ENCODE measurements around the gene CDCP1. TPM values are rescaled to one million over a fixed set of nuclear protein-coding genes. Genes with fewer than 3 reads are reported as not detected.

CDCP1 gene
- total and polyA plus RNA-seq, 4 donors = 0.44 to 0.99 (median 0.46) TPM

- WGBS (ENCODE audit: insufficient coverage) = 100% methylated on average over 3 of the region's 4 CpGs
- no peak for DNase-seq (ENCODE audit: low read depth in 4 of 6, low spot score in 6 of 6)
Measured at GRCh38 chr3:45128950-45129349, 17.2 kb downstream of the CDCP1 start.

GRCh38 chr3:45127130-45127822 lies 18.9 kb downstream of the CDCP1 start:
- Histone ChIP-seq H3K4me3 (ENCODE audit: low read depth, low read length) (no peak overlapping the region), H3K9me3 (ENCODE audit: control insufficient read depth, insufficient read depth, low read length) (no peaks in the 10 kb centered on the region), H3K27ac (ENCODE audit: low read depth, low read length) (no peak overlapping the region), H3K4me1 (ENCODE audit: control insufficient read depth, insufficient read depth, low read length) (no peaks in the 10 kb centered on the region), H3K27me3 (ENCODE audit: control insufficient read depth, insufficient read depth, low read length) (no peaks in the 10 kb centered on the region), H3K36me3 (ENCODE audit: control insufficient read depth, insufficient read depth, low read length) (no peaks in the 10 kb centered on the region)
- WGBS (ENCODE audit: insufficient coverage) = 67% methylated on average over 3 of the region's 3 CpGs
- no peak for DNase-seq (ENCODE audit: low read depth in 4 of 6, low spot score in 6 of 6)

More at GRCh38 chr3:45128950-45129349, 17.2 kb downstream of the CDCP1 start:
- H3K9me3 ChIP-seq (ENCODE audit: control insufficient read depth, insufficient read depth, low read length) = no peaks in the 10 kb centered on the region
- H3K4me3 ChIP-seq (ENCODE audit: low read depth, low read length) = no peak overlapping the region
- H3K27ac ChIP-seq (ENCODE audit: low read depth, low read length) = no peak overlapping the region
- no peaks in the 10 kb centered on the region for H3K36me3 ChIP-seq (ENCODE audit: control insufficient read depth, insufficient read depth, low read length)
- no peaks in the 10 kb centered on the region for H3K27me3 ChIP-seq (ENCODE audit: control insufficient read depth, insufficient read depth, low read length)
- no peaks in the 10 kb centered on the region for H3K4me1 ChIP-seq (ENCODE audit: control insufficient read depth, insufficient read depth, low read length)

DNA sequence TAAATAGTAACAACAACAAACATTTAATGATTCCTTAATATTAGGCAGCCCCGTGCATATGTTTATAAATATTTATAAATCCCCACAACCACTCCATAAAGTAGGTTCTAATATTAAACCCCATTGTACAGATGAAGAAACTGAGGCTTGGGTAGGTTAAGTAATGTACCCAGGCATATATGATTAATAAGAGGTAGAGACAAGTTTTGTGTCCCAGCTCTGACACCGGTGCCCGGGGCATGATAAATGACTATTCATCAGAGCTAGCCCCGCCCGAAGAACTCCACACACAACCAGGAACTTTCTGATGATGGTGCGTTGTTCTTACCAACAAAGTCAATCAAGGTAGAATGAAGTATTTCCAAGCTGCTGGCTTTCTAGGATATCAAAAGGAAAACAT lies 19.4 kb downstream of the CDCP1 start:
- no peaks in the 10 kb centered on the region for H3K27me3 ChIP-seq (ENCODE audit: control insufficient read depth, insufficient read depth, low read length)
- no peak overlapping the region for H3K4me3 ChIP-seq (ENCODE audit: low read depth, low read length)
- no CpG with 5 or more reads among the region's 6 CpGs for WGBS (ENCODE audit: insufficient coverage)
- no peaks in the 10 kb centered on the region for H3K9me3 ChIP-seq (ENCODE audit: control insufficient read depth, insufficient read depth, low read length)
- no peak for DNase-seq (ENCODE audit: low read depth in 4 of 6, low spot score in 6 of 6)
- no peaks in the 10 kb centered on the region for H3K36me3 ChIP-seq (ENCODE audit: control insufficient read depth, insufficient read depth, low read length)
- H3K4me1 ChIP-seq (ENCODE audit: control insufficient read depth, insufficient read depth, low read length) = no peaks in the 10 kb centered on the region
- no peak overlapping the region for H3K27ac ChIP-seq (ENCODE audit: low read depth, low read length)

DNA sequence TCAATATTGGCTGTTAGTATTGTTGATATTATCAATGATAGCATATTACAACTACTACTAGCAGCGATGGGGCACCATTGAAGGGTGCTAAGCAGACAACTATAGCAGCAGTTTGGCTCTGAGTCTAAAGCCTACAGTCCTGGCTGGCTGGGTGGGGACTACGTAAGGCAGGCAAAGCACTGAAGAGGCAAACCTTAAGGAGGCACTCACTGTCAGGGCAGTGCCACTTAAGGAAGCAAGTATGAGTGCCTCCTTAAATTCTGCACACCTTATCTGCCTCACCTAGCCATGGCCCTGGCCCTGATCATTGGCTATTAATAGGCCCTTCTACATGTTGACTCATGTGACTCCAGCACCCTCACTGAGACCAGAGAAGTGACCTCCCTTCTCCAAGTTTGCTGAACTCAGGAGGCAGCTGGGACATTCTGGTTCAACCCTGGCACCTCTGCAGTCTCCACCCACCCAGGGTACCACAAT lies 20.6 kb downstream of the CDCP1 start:
- no peak for DNase-seq (ENCODE audit: low read depth in 4 of 6, low spot score in 6 of 6)
- H3K27ac ChIP-seq (ENCODE audit: low read depth, low read length) = no peak overlapping the region
- H3K4me3 ChIP-seq (ENCODE audit: low read depth, low read length) = no peak overlapping the region
- H3K27me3 ChIP-seq (ENCODE audit: control insufficient read depth, insufficient read depth, low read length) = no peaks in the 10 kb centered on the region
- no peaks in the 10 kb centered on the region for H3K4me1 ChIP-seq (ENCODE audit: control insufficient read depth, insufficient read depth, low read length)
- no peaks in the 10 kb centered on the region for H3K36me3 ChIP-seq (ENCODE audit: control insufficient read depth, insufficient read depth, low read length)
- H3K9me3 ChIP-seq (ENCODE audit: control insufficient read depth, insufficient read depth, low read length) = no peaks in the 10 kb centered on the region
- 97% methylated on average over 2 of the region's 2 CpGs for WGBS (ENCODE audit: insufficient coverage)

- H3K27me3 ChIP-seq (ENCODE audit: control insufficient read depth, insufficient read depth, low read length) = no peaks in the 10 kb centered on the region
- DNase-seq (ENCODE audit: low read depth in 4 of 6, low spot score in 6 of 6) = no peak
- no peaks in the 10 kb centered on the region for H3K9me3 ChIP-seq (ENCODE audit: control insufficient read depth, insufficient read depth, low read length)
- no peak overlapping the region for H3K27ac ChIP-seq (ENCODE audit: low read depth, low read length)
- 92% methylated on average over 1 of the region's 2 CpGs for WGBS (ENCODE audit: insufficient coverage)
- H3K4me1 ChIP-seq (ENCODE audit: control insufficient read depth, insufficient read depth, low read length) = no peaks in the 10 kb centered on the region
- no peak overlapping the region for H3K4me3 ChIP-seq (ENCODE audit: low read depth, low read length)
- H3K36me3 ChIP-seq (ENCODE audit: control insufficient read depth, insufficient read depth, low read length) = no peaks in the 10 kb centered on the region
Measured at GRCh38 chr3:45124956-45125355, 21.2 kb downstream of the CDCP1 start.

- 94% methylated on average over 3 of the region's 3 CpGs for WGBS (ENCODE audit: insufficient coverage)
- Histone ChIP-seq H3K27me3 (ENCODE audit: control insufficient read depth, insufficient read depth, low read length) (no peaks in the 10 kb centered on the region), H3K4me1 (ENCODE audit: control insufficient read depth, insufficient read depth, low read length) (no peaks in the 10 kb centered on the region), H3K9me3 (ENCODE audit: control insufficient read depth, insufficient read depth, low read length) (no peaks in the 10 kb centered on the region), H3K4me3 (ENCODE audit: low read depth, low read length) (no peak overlapping the region), H3K36me3 (ENCODE audit: control insufficient read depth, insufficient read depth, low read length) (no peaks in the 10 kb centered on the region), H3K27ac (ENCODE audit: low read depth, low read length) (no peak overlapping the region)
- no peak for DNase-seq (ENCODE audit: low read depth in 4 of 6, low spot score in 6 of 6)
Measured at GRCh38 chr3:45124352-45124751, 21.8 kb downstream of the CDCP1 start.

GRCh38 chr3:45123581-45124269 lies 22.5 kb downstream of the CDCP1 start:
- 75% methylated on average over 1 of the region's 3 CpGs for WGBS (ENCODE audit: insufficient coverage)
- H3K27ac ChIP-seq (ENCODE audit: low read depth, low read length) = no peak overlapping the region
- DNase-seq (ENCODE audit: low read depth in 4 of 6, low spot score in 6 of 6) = no peak

DNA sequence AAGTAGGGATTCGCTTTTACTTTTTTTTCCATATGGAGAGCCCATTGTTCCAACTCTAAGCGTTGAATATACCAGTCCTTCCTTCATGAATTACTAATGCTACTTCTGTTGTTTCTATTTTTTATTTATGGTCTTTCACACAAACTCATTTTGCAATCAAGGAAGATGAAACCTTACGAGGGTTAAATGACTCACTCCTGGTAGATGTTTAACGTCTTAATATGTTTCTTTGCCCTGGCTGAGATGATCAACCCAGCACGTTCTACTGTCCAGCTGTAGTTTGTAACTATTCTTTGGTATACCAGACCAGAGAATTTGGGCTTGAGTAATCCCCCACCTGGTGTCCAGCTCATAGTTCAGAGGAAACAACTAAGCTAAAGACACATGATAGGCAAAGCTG lies 23.1 kb downstream of the CDCP1 start:
- no peak overlapping the region for H3K4me3 ChIP-seq (ENCODE audit: low read depth, low read length)
- H3K27me3 ChIP-seq (ENCODE audit: control insufficient read depth, insufficient read depth, low read length) = no peaks in the 10 kb centered on the region
- DNase-seq (ENCODE audit: low read depth in 4 of 6, low spot score in 6 of 6) = no peak
- no peaks in the 10 kb centered on the region for H3K9me3 ChIP-seq (ENCODE audit: control insufficient read depth, insufficient read depth, low read length)
- H3K36me3 ChIP-seq (ENCODE audit: control insufficient read depth, insufficient read depth, low read length) = no peaks in the 10 kb centered on the region
- H3K27ac ChIP-seq (ENCODE audit: low read depth, low read length) = no peak overlapping the region
- H3K4me1 ChIP-seq (ENCODE audit: control insufficient read depth, insufficient read depth, low read length) = no peaks in the 10 kb centered on the region
- 86% methylated on average over 1 of the region's 5 CpGs for WGBS (ENCODE audit: insufficient coverage)

More at GRCh38 chr3:45123581-45124269, 22.5 kb downstream of the CDCP1 start:
- Histone ChIP-seq H3K4me1 (ENCODE audit: control insufficient read depth, insufficient read depth, low read length) (no peaks in the 10 kb centered on the region), H3K9me3 (ENCODE audit: control insufficient read depth, insufficient read depth, low read length) (no peaks in the 10 kb centered on the region), H3K4me3 (ENCODE audit: low read depth, low read length) (no peak overlapping the region), H3K36me3 (ENCODE audit: control insufficient read depth, insufficient read depth, low read length) (no peaks in the 10 kb centered on the region), H3K27me3 (ENCODE audit: control insufficient read depth, insufficient read depth, low read length) (no peaks in the 10 kb centered on the region)

DNA sequence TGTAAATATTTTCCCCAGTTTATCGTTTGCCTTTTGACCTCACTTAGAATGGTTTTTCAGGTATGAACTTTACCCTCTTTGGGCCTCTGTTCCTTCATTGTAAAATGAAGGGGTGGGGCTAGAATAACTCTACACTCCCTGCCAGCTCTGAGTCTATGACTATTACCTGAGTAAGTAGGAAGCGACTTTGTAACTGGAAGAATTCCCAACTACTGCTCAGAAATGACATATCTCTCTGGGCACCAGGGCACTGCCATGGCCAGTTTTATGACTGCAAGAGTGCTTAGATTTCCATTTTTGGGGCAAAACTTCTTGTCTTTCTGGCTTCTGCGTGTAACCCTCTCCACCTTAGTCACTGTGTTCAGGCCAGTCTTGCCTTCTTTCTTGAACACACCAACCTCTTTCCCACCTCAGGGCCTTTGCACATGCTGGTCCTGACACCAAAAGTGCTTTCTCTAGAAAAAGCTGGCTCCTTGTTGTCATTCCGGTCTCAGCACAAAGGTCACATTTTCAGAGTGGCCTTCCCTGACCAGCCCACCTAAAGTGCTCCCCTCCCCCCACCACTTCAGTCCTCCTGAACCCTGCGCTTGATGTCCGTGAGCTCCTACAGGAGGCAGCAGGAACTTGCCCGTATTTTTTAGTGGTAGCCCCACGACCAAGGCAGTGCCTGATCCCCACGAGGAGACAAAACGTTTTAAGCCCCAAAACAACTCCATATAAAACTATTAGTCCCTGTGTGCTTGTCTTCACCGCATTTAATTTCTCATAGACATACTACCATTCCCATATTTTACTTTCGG lies 25.6 kb downstream of the CDCP1 start:
- 64% methylated on average over 6 of the region's 12 CpGs for WGBS (ENCODE audit: insufficient coverage)
- Histone ChIP-seq H3K9me3 (ENCODE audit: control insufficient read depth, insufficient read depth, low read length) (no peaks in the 10 kb centered on the region), H3K27me3 (ENCODE audit: control insufficient read depth, insufficient read depth, low read length) (no peaks in the 10 kb centered on the region), H3K4me3 (ENCODE audit: low read depth, low read length) (no peak overlapping the region), H3K36me3 (ENCODE audit: control insufficient read depth, insufficient read depth, low read length) (no peaks in the 10 kb centered on the region), H3K4me1 (ENCODE audit: control insufficient read depth, insufficient read depth, low read length) (no peaks in the 10 kb centered on the region), H3K27ac (ENCODE audit: low read depth, low read length) (no peak overlapping the region)
- no peak for DNase-seq (ENCODE audit: low read depth in 4 of 6, low spot score in 6 of 6)

Data from spinal cord (tissue), 10 donors.